SK-N-SH (cell line): Measurements from ENCODE around the gene SPIRE2.

Source experiments
- EZH2phosphoT487 ChIP-seq: fragments of 200-600 bp; sonication (generic); IDR thresholded peaks from 2 replicates; pipeline ENCODE4 v1.6.1; 2017; ENCODE audit warnings: low read depth, mixed run types, mild to moderate bottlenecking, antibody characterized with exemption, moderate library complexity, borderline replicate concordance
- FOXM1 ChIP-seq: IDR thresholded peaks from 2 replicates; pipeline ENCODE4 v1.4.0; 2012; ENCODE audit warnings: low read depth, mild to moderate bottlenecking
- GATA2 ChIP-seq: sonication (generic); formaldehyde crosslinking; IDR thresholded peaks from 2 replicates; pipeline ENCODE4 v1.5.0; 2020; ENCODE audit warnings: mild to moderate bottlenecking, missing genetic modification reagents
- MEF2A ChIP-seq: IDR thresholded peaks from 2 replicates; pipeline ENCODE4 v1.4.0; 2012; ENCODE audit warnings: low read depth, borderline replicate concordance
- POLR2AphosphoS5 ChIP-seq: IDR thresholded peaks from 2 replicates; pipeline ENCODE4 v1.6.1; 2012; ENCODE audit warnings: low read depth, low read length
- TF ChIP-seq, protein P1 (sequence below): fragments of 150-350 bp; IDR thresholded peaks from 2 replicates; pipeline ENCODE4 v1.6.1; 2017; ENCODE audit warnings: antibody characterized with exemption, low read length, low read depth, borderline replicate concordance
- TF ChIP-seq, protein P2 (sequence below): fragments of 200-600 bp; sonication (generic); IDR thresholded peaks from 2 replicates; pipeline ENCODE4 v1.6.1; 2017; ENCODE audit warnings: antibody characterized with exemption, mild to moderate bottlenecking, moderate library complexity
- TF ChIP-seq, protein P3 (sequence below): IDR thresholded peaks from 2 replicates; pipeline ENCODE4 v1.4.0; 2012; ENCODE audit warnings: low read depth, borderline replicate concordance

DNA sequence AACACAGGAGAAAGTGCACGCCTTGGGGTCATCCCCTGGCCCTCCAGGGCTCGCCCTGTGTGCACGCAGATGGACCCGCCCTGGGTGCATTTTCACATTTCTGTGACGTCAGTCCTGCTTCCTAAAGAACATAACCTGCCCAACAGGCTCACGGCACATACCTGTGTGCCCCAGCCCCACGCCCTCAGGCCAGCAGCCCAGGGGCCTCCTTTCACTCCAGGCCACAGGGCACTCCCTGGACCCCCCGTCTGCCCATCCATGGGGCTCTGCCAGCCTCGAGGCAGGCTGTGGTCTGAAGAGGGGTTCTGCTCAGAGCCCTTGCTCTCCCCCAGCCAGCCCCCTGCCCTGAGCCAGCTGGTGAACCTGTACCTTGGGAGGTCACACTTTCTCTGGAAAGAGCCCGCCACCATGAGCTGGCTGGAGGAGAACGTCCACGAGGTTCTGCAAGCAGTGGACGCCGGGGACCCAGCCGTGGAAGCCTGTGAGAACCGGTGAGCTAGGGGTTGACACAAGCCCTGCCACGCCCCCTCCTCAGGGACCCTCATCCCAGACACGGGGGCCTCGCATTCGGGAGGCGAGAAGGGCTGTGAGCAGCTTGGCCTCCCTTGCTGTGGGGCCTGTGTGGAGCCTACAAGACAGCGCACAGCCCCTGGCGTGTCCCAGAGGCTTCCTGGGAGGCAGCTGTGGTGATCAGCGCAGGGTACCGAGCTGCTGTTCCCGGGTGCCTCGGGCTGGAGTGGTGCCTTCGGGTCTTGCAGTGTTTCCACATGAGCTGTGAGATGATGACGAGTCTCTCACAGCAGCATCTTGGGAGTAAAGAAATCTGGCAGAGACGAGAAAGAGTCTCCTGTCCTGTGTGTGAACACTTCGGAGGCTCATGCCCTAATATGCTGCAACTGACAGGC, 76.6 kb downstream of the SPIRE2 start:
- no peak for TF ChIP-seq POLR2AphosphoS5
- no peak for TF ChIP-seq EZH2phosphoT487
- no peak for TF ChIP-seq GATA2 (CRISPR knock-in tag)
- no peak for TF ChIP-seq MEF2A
- TF ChIP-seq, protein P1, sequence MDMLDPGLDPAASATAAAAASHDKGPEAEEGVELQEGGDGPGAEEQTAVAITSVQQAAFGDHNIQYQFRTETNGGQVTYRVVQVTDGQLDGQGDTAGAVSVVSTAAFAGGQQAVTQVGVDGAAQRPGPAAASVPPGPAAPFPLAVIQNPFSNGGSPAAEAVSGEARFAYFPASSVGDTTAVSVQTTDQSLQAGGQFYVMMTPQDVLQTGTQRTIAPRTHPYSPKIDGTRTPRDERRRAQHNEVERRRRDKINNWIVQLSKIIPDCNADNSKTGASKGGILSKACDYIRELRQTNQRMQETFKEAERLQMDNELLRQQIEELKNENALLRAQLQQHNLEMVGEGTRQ, result no peak
- TF ChIP-seq, protein P2, sequence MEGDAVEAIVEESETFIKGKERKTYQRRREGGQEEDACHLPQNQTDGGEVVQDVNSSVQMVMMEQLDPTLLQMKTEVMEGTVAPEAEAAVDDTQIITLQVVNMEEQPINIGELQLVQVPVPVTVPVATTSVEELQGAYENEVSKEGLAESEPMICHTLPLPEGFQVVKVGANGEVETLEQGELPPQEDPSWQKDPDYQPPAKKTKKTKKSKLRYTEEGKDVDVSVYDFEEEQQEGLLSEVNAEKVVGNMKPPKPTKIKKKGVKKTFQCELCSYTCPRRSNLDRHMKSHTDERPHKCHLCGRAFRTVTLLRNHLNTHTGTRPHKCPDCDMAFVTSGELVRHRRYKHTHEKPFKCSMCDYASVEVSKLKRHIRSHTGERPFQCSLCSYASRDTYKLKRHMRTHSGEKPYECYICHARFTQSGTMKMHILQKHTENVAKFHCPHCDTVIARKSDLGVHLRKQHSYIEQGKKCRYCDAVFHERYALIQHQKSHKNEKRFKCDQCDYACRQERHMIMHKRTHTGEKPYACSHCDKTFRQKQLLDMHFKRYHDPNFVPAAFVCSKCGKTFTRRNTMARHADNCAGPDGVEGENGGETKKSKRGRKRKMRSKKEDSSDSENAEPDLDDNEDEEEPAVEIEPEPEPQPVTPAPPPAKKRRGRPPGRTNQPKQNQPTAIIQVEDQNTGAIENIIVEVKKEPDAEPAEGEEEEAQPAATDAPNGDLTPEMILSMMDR, result no peak
- TF ChIP-seq FOXM1, result no peak
- TF ChIP-seq, protein P3, sequence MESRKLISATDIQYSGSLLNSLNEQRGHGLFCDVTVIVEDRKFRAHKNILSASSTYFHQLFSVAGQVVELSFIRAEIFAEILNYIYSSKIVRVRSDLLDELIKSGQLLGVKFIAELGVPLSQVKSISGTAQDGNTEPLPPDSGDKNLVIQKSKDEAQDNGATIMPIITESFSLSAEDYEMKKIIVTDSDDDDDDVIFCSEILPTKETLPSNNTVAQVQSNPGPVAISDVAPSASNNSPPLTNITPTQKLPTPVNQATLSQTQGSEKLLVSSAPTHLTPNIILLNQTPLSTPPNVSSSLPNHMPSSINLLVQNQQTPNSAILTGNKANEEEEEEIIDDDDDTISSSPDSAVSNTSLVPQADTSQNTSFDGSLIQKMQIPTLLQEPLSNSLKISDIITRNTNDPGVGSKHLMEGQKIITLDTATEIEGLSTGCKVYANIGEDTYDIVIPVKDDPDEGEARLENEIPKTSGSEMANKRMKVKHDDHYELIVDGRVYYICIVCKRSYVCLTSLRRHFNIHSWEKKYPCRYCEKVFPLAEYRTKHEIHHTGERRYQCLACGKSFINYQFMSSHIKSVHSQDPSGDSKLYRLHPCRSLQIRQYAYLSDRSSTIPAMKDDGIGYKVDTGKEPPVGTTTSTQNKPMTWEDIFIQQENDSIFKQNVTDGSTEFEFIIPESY, result no peak
